Hepatocyte (in vitro differentiated cells): Measurements from ENCODE around the gene CORO6. TPM values are rescaled to one million over a fixed set of nuclear protein-coding genes. Genes with fewer than 3 reads are reported as not detected.

Experiments
- DNase-seq: peaks from one replicate; pipeline ENCODE4 v3.0.0-alpha.2; 2016; ENCODE audit warnings: low spot score
- H2AFZ ChIP-seq: fragments of 200-600 bp; sonication (generic); 2 replicates; pipeline ENCODE4 v1.6.0; 2016; ENCODE audit warnings: antibody characterized with exemption, mild to moderate bottlenecking
- H3K27ac ChIP-seq: fragments of 200-600 bp; sonication (generic); 2 replicates; pipeline ENCODE4 v1.5.1; 2016; ENCODE audit warnings: mild to moderate bottlenecking
- H3K27me3 ChIP-seq: fragments of 200-600 bp; sonication (generic); 2 replicates; pipeline ENCODE4 v1.6.1; 2016
- H3K36me3 ChIP-seq: fragments of 200-600 bp; sonication (generic); replicated peaks from 2 replicates; pipeline ENCODE4 v1.5.1; 2016; ENCODE audit warnings: low read depth; ENCODE audit not compliant: insufficient read depth
- H3K4me1 ChIP-seq: fragments of 200-600 bp; sonication (generic); 2 replicates; pipeline ENCODE4 v1.5.1; 2016; ENCODE audit warnings: mild to moderate bottlenecking, moderate library complexity; ENCODE audit not compliant: insufficient read depth
- H3K4me2 ChIP-seq: fragments of 200-600 bp; sonication (generic); 2 replicates; pipeline ENCODE4 v1.6.0; 2016
- H3K4me3 ChIP-seq: fragments of 200-600 bp; sonication (generic); 2 replicates; pipeline ENCODE4 v1.5.1; 2016; ENCODE audit warnings: mild to moderate bottlenecking
- H3K79me2 ChIP-seq: fragments of 200-600 bp; sonication (generic); 2 replicates; pipeline ENCODE4 v1.6.0; 2017; ENCODE audit warnings: mild to moderate bottlenecking
- H3K9me2 ChIP-seq: fragments of 200-600 bp; sonication (generic); replicated peaks from 2 replicates; pipeline ENCODE4 v1.6.0; 2017; ENCODE audit warnings: mild to moderate bottlenecking; ENCODE audit not compliant: insufficient read depth
- H3K9me3 ChIP-seq: fragments of 200-600 bp; sonication (generic); 2 replicates; pipeline ENCODE4 v1.5.1; 2016; ENCODE audit warnings: low read depth, mild to moderate bottlenecking
- H4K20me1 ChIP-seq: fragments of 200-600 bp; sonication (generic); 2 replicates; pipeline ENCODE4 v1.6.0; 2016; ENCODE audit warnings: mild to moderate bottlenecking; ENCODE audit not compliant: insufficient read depth, poor library complexity, severe bottlenecking
- CTCF ChIP-seq: fragments of 200-600 bp; sonication (generic); IDR thresholded peaks from 2 replicates; pipeline ENCODE4 v1.5.1; 2016; ENCODE audit warnings: antibody characterized with exemption, mild to moderate bottlenecking; ENCODE audit not compliant: poor library complexity
- EZH2 ChIP-seq: fragments of 200-600 bp; sonication (generic); IDR thresholded peaks from 2 replicates; pipeline ENCODE4 v1.6.1; 2016; ENCODE audit warnings: antibody characterized with exemption, mild to moderate bottlenecking, borderline replicate concordance
- EZH2phosphoT487 ChIP-seq: fragments of 200-600 bp; sonication (generic); IDR thresholded peaks from one replicate; pipeline ENCODE4 v1.6.1; 2018; ENCODE audit warnings: antibody characterized with exemption, mild to moderate bottlenecking, low read depth, moderate library complexity; ENCODE audit not compliant: unreplicated experiment, severe bottlenecking
- WGBS: methylation state at CpG from one replicate; pipeline ENCODE4 v1.1.6; 2016; ENCODE audit warnings: low lambda C conversion rate; ENCODE audit errors: missing lambda C conversion rate; 5-methylcytosine and 5-hydroxymethylcytosine counted together
- polyA plus RNA-seq: library from polyadenylated mRNA; unstranded; fragments of >200 nt; fragmentation: Nextera tagmentation; extraction: Ambion mirVana; gene quantifications from 2 replicates; pipeline ENCODE4 v1.2.1, GENCODE V29; 2016
- total RNA-seq: library from RNA; depleted of rRNA; stranded (reverse); fragments of >200 nt; gene quantifications from 2 replicates; pipeline ENCODE4 v1.2.3, GENCODE V29; 2014

The CORO6 gene
- total and polyA plus RNA-seq, 2 experiments from 2014 or later = 0.83 to 1.9 TPM

DNA sequence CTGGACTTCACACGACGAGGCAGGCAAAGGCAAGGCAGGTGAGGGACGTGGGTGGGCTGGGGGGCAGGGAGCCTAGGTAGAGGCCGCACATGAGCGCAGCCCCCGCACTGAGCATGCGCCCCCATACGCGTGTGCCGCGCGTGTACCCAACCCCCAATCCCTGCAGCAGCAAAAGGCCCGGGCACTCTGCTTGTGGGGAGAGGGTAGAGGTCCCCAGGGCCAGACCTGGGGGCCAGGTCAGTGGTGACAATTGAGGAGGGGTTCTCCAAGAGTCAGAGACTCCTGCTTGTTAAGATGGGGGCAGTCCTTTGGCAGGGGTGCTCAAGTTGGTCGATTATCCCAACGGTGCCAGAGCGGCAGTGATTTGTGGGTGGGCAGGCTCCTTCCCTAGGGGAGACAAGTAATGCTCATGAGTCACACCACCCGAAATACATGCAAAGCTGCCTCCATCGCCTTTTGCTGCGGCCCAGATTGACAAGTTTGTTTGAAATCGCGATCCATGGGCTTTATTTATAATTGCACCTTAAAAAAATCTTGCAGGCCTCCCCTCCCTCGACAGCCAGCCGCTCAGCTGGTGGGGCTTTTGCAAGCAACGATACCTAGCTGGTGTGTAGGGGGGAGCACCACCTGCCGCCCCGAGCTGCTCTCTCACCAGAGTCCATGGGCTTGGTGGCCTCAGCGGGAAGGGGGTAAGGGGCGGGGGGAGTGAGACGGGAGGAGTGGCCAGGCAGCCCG, 32.1 kb downstream of the CORO6 start:
- no peak for DNase-seq
- TF ChIP-seq EZH2 (no peak), EZH2phosphoT487 (no peak), CTCF (no peak)
- H3K9me2 ChIP-seq = no peaks in the 10 kb centered on the region
- peak overlapping the region; percentile 91 for H2AFZ ChIP-seq
- no peaks in the 10 kb centered on the region for H3K27me3 ChIP-seq
- no peaks in the 10 kb centered on the region for H3K9me3 ChIP-seq
- peaks cover 31% of the 10 kb centered on the region for H4K20me1 ChIP-seq
- peak overlapping the region; percentile 43 for H3K4me3 ChIP-seq
- H3K27ac ChIP-seq = peak overlapping the region; percentile 45
- peaks cover 42% of the 10 kb centered on the region for H3K4me1 ChIP-seq
- 47% methylated on average over 27 of the region's 30 CpGs for WGBS
- peaks cover 37% of the 10 kb centered on the region for H3K79me2 ChIP-seq
- no peaks in the 10 kb centered on the region for H3K36me3 ChIP-seq
- peak overlapping the region; percentile 95 for H3K4me2 ChIP-seq

DNA sequence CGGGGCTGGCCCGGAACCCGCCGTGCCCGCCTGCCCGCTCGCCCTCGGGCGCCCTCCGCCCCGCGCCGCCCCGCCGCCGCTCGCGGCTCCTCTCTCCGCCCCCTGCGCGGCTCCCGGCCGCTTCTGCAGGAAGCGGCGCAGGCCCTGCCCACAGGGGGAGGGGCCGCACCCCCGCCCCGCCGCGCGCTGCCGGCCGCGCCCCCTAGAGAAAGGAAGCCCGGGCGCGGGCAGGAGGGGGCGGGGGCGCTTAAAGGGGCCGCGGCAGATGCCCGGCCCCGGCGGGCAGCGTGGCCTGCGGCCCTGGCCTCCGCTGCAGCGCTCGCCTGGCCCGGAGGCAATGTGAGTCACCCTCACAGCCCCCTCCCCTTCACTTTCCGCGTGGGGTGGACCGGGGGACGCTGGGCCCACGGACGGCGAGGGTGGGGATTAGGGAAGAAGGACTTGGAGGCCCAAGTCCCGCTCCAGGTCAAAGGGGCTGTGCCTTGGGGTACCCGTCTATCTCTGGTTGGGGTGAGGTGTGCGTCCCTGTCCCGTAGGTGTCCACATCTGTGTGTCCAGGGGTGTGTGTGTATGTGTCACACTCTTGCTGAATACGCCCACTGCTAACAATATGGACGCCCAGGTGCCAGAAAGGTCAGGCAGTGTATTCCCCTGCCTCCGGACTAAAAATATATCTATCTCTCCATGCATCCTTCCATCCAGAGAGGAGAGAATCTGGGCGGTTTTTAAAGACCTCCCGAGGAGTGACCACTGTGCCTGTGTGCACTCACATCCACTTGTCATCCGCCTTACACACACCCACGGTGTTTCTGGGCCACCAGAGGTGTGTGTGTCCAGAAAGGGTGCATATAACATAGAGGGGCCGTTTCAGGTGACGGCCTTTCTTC, 32.9 kb downstream of the CORO6 start, which contains the start of gene GIT1:
GIT1 (minus strand) TSS at position 125 of the 887 bp plus-strand sequence. CDS start 270 bp downstream, outside the sequence.
- Histone ChIP-seq H3K4me1 (peaks cover 42% of the 10 kb centered on the region), H3K79me2 (peaks cover 41% of the 10 kb centered on the region), H3K4me3 (peak within 1 kb of the TSS; percentile 57), H3K27ac (peak within 1 kb of the TSS; percentile 71), H2AFZ (peak within 1 kb of the TSS; percentile 91), H3K9me3 (no peaks in the 10 kb centered on the region), H4K20me1 (peaks cover 31% of the 10 kb centered on the region), H3K27me3 (no peaks in the 10 kb centered on the region), H3K9me2 (no peaks in the 10 kb centered on the region), H3K36me3 (no peaks in the 10 kb centered on the region), H3K4me2 (peak within 1 kb of the TSS; percentile 95)
- WGBS = 20% methylated on average over 34 of the region's 70 CpGs
- peak; percentile 96 for DNase-seq
- TF ChIP-seq EZH2 = no peak
- no peak for TF ChIP-seq EZH2phosphoT487
- TF ChIP-seq CTCF = no peak

GRCh38 chr17:29588562-29589411, 33.9 kb downstream of the CORO6 start:
- Histone ChIP-seq H3K36me3 (no peaks in the 10 kb centered on the region), H4K20me1 (peaks cover 41% of the 10 kb centered on the region), H2AFZ (peak overlapping the region; percentile 9), H3K27ac (peak overlapping the region; percentile 71), H3K27me3 (no peaks in the 10 kb centered on the region), H3K4me1 (peaks cover 36% of the 10 kb centered on the region), H3K4me2 (peak overlapping the region; percentile 93), H3K4me3 (peak overlapping the region; percentile 45), H3K9me2 (no peaks in the 10 kb centered on the region), H3K79me2 (peaks cover 50% of the 10 kb centered on the region), H3K9me3 (no peaks in the 10 kb centered on the region)
- TF ChIP-seq EZH2phosphoT487 (no peak), CTCF (no peak), EZH2 (no peak)
- DNase-seq = peak; percentile 67
- WGBS = 3% methylated on average over 30 of the region's 72 CpGs
